ENCODE measurements around the gene DTWD2. TPM values are rescaled to one million over a fixed set of nuclear protein-coding genes. Genes with fewer than 3 reads are reported as not detected.

DTWD2 gene
- total RNA-seq, 1 donor from 2014 or later = 7.9 TPM

GRCh38 chr5:118946138-118946800 lies 42.1 kb downstream of the DTWD2 start:
- Histone ChIP-seq H3K4me3 (no peak overlapping the region), H3K9me3 (no peaks in the 10 kb centered on the region), H3K27ac (no peak overlapping the region), H3K27me3 (no peaks in the 10 kb centered on the region), H3K36me3 (no peaks in the 10 kb centered on the region), H3K4me1 (no peaks in the 10 kb centered on the region)
- TF ChIP-seq POLR2A (IDR thresholded peaks at IDR 0.05) = no peak
- no peak for TF ChIP-seq POLR2AphosphoS5 (IDR thresholded peaks at IDR 0.05; ENCODE audit: insufficient read depth in 1 of 2, low read depth in 1 of 2)
- TF ChIP-seq CTCF (IDR thresholded peaks at IDR 0.05) = no peak
- intact Hi-C loops (cut with DNase I) = no loop called here
- no peak for DNase-seq (ENCODE audit: extremely low spot score in 2 of 2)

DNA sequence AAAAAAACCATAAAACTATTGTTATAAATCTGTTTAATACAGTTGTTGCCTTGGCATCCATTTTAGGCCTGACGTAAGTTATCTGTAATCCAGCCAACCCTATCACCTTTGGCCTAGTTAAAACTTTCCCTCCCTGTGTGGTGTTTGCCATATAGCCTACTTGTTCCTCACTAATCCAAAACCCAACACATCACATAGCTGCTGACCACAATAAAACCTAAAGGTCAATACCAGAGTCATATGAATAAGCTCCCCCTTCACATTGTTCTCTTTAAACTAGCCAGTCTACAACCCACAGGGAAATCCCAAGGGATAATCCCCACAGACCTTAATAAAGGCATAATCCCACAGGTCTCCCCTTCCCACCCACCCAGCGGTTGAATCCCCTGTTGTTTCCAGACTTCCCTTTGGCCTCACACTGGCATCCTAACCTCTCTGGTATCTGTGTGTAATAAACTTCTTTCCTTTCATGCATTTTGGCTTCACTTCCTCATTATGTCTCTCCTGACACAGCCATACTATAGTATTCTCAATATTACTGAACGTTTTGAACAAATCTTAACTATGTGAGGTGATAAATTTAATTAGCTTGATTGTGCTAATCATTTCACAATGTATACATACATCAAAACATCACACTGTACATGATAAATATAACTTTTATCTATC lies 50.8 kb downstream of the DTWD2 start:
- H3K36me3 ChIP-seq = no peaks in the 10 kb centered on the region
- H3K9me3 ChIP-seq = no peaks in the 10 kb centered on the region
- no peak for DNase-seq (ENCODE audit: extremely low spot score in 2 of 2)
- H3K4me3 ChIP-seq = no peak overlapping the region
- H3K27ac ChIP-seq = no peak overlapping the region
- H3K4me1 ChIP-seq = no peaks in the 10 kb centered on the region
- H3K27me3 ChIP-seq = no peaks in the 10 kb centered on the region
- intact Hi-C loops (cut with DNase I) = no loop called here
- TF ChIP-seq POLR2AphosphoS5 (IDR thresholded peaks at IDR 0.05; ENCODE audit: insufficient read depth in 1 of 2, low read depth in 1 of 2) (no peak), CTCF (IDR thresholded peaks at IDR 0.05) (no peak), POLR2A (IDR thresholded peaks at IDR 0.05) (no peak)

- Histone ChIP-seq H3K36me3 (no peaks in the 10 kb centered on the region), H3K9me3 (no peaks in the 10 kb centered on the region), H3K27me3 (no peaks in the 10 kb centered on the region), H3K27ac (no peak overlapping the region), H3K4me3 (no peak overlapping the region), H3K4me1 (no peaks in the 10 kb centered on the region)
- no peak for DNase-seq (ENCODE audit: extremely low spot score in 2 of 2)
- TF ChIP-seq POLR2A (IDR thresholded peaks at IDR 0.05) = no peak
- TF ChIP-seq POLR2AphosphoS5 (IDR thresholded peaks at IDR 0.05; ENCODE audit: insufficient read depth in 1 of 2, low read depth in 1 of 2) = no peak
- TF ChIP-seq CTCF (IDR thresholded peaks at IDR 0.05) = no peak
- intact Hi-C loops (cut with DNase I) = no loop called here
Measured at GRCh38 chr5:118933703-118934102, 54.6 kb downstream of the DTWD2 start.

DNA sequence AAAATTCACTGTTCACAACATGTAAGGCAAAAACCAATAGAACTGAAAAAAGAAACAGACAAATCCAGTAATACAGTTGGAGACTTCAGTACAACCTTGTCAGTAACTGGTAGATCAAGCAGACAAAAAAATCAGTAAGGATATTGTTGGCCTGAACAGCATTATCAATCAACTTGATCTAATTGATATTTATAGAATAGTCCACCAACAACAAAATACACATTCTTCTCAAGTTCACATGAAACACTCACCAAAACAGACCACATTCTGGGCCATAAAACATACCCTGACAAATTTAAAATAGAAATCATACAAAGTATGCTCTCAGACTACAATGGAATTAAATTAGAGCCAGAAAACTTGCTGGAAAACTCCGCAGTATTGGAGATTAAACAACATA lies 56.8 kb downstream of the DTWD2 start:
- no peak for TF ChIP-seq POLR2A (IDR thresholded peaks at IDR 0.05)
- TF ChIP-seq POLR2AphosphoS5 (IDR thresholded peaks at IDR 0.05; ENCODE audit: insufficient read depth in 1 of 2, low read depth in 1 of 2) = no peak
- no peak for TF ChIP-seq CTCF (IDR thresholded peaks at IDR 0.05)

DNA sequence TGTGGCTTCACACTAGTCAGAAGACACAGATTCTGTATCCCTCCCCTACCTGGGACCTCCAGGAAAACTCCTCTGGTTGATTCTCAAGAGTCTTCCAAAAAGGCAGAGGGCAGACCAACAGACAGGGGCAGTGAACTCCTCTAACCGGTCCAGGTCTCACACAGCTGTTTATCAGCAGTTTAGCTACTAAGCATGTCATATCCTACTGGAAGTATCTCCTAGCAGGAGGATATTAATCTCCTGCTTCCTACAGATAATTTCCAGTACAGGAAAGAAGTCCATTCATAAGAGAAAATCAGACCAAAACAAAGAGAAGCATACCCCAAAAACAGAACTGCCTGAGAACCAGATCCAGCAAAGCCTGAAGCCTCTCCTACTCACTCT lies 64.3 kb downstream of the DTWD2 start:
- Histone ChIP-seq H3K4me3 (no peak overlapping the region), H3K27me3 (no peaks in the 10 kb centered on the region), H3K9me3 (no peaks in the 10 kb centered on the region), H3K27ac (no peak overlapping the region), H3K4me1 (no peaks in the 10 kb centered on the region), H3K36me3 (no peaks in the 10 kb centered on the region)
- intact Hi-C loops (cut with DNase I) = no loop called here
- TF ChIP-seq POLR2A (IDR thresholded peaks at IDR 0.05) (no peak), POLR2AphosphoS5 (IDR thresholded peaks at IDR 0.05; ENCODE audit: insufficient read depth in 1 of 2, low read depth in 1 of 2) (no peak), CTCF (IDR thresholded peaks at IDR 0.05) (no peak)
- DNase-seq (ENCODE audit: extremely low spot score in 2 of 2) = no peak

More for the DNA sequence above, 56.8 kb downstream of the DTWD2 start:
- intact Hi-C loops (cut with DNase I) = no loop called here
- Histone ChIP-seq H3K27me3 (no peaks in the 10 kb centered on the region), H3K4me3 (no peak overlapping the region), H3K9me3 (no peaks in the 10 kb centered on the region), H3K36me3 (no peaks in the 10 kb centered on the region), H3K4me1 (no peaks in the 10 kb centered on the region), H3K27ac (no peak overlapping the region)
- no peak for DNase-seq (ENCODE audit: extremely low spot score in 2 of 2)

Measured in vagina (tissue), 2 donors.